HG03175 (cell line): Measurements from ENCODE around the gene RBM47.
A peak's percentile ranks its signal among the peaks of the same experiment; 100 is the strongest.
"Not testable (repeated sequence)": the region's sequence is repeated elsewhere in the genome, so short reads cannot be mapped to it uniquely, and the experiment has no call there.

Experiments used
- ATAC-seq: cut with Tn5 transposase; IDR thresholded peaks from one replicate; pipeline ENCODE4 v1.9.1; 2021; ENCODE audit warnings: mild to moderate bottlenecking, moderate library complexity; ENCODE audit not compliant: unreplicated experiment

Gene RBM47

GRCh38 chr4:40564815-40565483 lies 64.7 kb downstream of the RBM47 start:
- ATAC-seq = no peak

- ATAC-seq = no peak
These were observed 65.7 kb downstream of the RBM47 start for GRCh38 chr4:40564004-40564403.

GRCh38 chr4:40563401-40563800 lies 66.3 kb downstream of the RBM47 start:
- no peak for ATAC-seq

DNA sequence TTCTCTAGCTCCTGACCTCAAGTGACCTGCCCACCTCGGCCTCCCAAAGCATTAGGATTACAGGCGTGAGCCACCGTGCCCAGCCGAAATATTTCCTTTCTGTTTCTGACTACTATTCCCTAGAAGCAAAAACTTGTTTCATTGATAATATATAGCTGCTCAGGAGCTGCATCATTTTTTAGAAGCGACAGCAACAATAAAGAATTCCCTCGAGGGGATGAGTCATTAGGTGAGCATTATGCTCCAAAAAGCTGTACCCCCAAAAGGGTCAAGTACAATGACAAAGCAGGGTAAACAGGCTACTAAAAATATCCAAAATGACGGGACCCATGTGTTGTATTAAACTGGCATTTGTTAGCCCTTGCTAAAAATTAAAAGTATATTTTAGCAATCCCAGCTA lies 67.0 kb downstream of the RBM47 start:
- ATAC-seq = no peak

GRCh38 chr4:40562208-40562607 lies 67.5 kb downstream of the RBM47 start:
- no peak for ATAC-seq

DNA sequence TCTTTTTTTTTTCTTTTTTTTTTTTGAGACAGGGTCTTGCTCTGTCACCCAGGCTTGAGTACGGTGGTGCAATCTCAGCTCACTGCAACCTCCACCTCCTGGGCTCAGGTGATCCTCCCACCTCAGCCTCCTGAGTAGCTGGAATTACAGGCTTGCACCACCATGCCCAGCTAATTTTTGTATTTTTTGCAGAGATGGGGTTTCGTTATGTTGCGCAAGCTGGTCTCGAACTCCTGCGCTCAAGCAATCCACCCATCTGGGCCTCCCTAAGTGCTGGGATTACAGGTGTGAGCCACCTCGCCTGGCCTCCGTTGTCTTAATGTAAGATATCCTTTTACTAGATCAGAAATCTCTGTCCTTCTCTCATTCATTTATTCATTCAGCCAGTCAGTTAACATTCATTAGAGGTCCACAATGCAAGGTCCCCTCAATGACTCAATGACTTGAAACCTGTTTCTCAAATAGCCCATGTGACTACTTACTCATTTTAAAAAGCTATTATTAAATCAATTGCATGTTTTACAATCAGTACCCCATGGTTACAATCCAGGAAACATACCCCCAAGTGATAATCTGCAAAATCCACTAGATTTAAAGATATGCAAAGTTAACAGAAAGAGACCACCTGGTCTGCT lies 68.0 kb downstream of the RBM47 start:
- ATAC-seq = not testable (repeated sequence)

DNA sequence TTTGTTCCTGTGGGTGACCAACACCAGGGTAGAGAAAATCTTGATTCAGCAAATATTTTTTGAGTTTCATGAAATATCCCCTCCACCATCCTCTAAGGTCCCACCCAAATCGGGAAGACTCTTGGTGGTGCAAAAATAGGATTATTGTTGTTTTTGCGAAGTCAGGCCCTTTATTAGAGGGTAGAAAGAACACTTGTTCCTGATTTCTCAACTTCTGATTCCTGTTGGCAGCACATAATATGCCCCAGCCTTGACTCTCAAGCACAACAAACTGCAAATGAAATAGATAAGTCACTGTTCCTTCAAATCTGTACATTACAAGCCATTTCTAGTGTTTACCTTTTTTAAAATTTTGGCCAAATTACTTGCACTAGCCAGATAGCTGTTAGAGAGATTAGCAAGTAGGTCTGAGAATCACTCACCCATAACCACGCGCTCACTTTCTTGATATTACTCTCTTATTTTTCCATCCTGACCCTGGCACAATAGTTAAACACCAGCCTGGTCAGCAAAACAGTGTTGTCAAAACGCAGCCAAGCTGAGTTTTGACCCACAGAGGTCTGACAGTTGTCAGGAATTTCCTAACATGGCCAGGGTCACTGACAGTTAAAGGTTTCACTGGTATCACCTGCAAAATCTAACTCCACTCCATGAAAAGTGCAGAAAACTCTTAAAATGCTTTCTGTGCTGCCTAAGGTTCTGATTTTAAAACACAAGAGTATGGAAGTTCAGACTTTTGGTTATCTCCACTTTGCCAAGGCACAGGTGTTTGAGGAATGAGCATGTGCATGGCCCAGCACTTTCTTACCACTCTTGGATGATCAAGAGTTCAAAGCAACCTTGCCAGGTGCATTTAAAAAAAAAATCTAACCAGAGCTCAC lies 69.8 kb downstream of the RBM47 start:
- peak; percentile 79 for ATAC-seq

GRCh38 chr4:40557736-40558135 lies 71.9 kb downstream of the RBM47 start:
- ATAC-seq = no peak

- ATAC-seq = no peak
These were observed 74.3 kb downstream of the RBM47 start for GRCh38 chr4:40555176-40555900.

- not testable (repeated sequence) for ATAC-seq
These were observed 75.0 kb downstream of the RBM47 start for GRCh38 chr4:40554641-40555040.

DNA sequence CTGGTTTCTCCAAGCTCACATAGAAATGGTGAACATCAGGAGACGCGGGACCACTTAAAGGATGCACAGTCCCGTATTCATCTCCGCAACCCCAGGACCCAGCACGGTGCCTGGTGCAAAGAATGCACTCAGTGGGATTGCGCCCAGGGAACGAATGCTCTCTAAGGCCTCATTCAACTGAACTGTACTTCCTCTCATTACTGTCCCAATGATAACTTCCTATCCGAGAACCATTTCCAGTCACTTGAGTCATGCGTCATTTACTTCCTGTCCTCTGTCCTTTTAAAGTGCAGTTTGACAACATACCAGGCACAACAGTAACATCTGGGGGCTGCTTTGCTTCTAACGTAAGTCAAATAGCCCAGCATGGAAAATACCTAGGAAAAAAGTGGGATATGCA lies 75.7 kb downstream of the RBM47 start:
- no peak for ATAC-seq

DNA sequence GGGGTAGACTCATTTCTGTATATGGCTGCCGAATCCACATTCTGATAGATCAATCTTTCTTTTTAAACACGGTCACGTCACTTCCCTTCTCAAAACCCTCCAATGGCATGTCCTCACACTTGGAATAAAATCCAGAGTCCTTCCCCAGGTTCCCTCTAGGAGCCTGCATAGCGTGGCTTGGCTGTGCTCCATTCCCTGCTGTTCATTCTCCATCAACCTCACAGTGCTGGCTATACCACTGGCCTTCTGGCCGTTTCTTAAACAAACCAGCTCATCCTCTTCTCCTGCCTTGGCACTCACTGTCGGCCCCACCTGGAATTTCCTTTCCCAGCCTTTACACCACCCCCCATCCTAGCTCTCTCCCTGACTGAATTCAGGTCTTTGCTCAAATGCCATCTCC lies 77.1 kb downstream of the RBM47 start:
- no peak for ATAC-seq

GRCh38 chr4:40551568-40552136 lies 78.0 kb downstream of the RBM47 start:
- not testable (repeated sequence) for ATAC-seq

DNA sequence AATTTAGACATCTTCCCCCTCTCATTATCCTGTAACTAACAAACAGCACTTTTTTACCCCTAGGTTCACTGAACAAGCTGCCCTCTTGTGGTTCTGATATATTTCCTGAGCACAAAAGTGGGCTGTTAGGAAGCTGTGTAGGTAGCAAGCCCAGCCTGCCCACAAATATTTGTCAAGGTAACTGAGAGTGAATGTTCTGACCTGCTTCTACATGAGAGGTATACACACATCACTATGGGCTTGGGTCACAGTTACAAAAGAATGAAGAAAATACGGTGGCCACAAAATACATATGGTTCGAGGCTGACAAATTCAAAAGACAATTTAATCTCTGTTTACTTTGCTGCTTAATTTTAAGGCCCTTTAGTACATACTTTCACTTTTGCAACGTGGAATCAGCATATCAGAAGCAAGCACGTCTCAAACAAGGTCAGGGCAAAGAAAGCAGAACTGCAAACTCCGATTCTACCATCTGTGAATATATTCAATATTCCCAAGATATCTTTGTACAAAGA lies 78.7 kb downstream of the RBM47 start:
- ATAC-seq = peak; percentile 84

DNA sequence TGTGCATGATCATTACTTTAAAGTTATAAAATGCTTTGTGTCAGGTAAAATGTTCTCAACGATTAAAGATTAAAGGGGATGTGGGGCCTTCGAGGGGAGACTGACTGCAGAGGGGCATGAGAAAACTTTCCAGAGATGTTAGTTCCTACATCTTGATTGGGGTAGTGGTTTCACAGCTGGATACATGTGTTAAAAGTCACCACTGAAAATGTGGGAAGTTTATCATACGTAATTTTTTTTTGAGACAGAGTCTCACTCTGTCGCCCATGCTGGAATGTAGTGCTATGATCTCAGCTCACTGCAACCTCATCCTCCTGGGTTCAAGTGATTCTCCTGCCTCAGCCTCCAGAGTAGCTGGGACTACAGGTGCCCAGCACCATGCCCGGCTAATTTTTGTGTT lies 79.5 kb downstream of the RBM47 start:
- ATAC-seq = no peak

GRCh38 chr4:40548256-40548655 lies 81.4 kb downstream of the RBM47 start:
- ATAC-seq = no peak

- no peak for ATAC-seq
These were observed 81.9 kb downstream of the RBM47 start for GRCh38 chr4:40547789-40548132.

- ATAC-seq = no peak
These were observed 82.5 kb downstream of the RBM47 start for GRCh38 chr4:40546969-40547788.

DNA sequence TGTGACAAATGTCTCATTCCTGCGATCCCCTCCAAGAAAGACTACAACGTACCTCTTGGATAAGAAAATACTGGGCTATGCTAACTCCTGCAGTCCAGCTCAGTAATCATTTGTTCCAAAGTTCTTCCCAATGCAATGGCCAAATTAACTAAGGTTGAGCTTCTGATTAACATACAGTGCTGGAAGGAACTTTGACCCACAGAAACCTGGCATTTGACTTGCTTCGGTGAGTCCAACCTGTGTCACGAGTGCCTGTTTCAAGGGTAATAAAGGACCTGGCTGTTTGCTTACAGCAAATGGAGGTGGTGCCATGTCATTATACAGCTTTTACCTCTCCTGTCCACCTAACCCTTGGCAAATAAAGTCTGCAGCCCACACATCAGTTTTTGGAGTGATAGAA lies 83.2 kb downstream of the RBM47 start:
- no peak for ATAC-seq

GRCh38 chr4:40545487-40545886 lies 84.2 kb downstream of the RBM47 start:
- ATAC-seq = not testable (repeated sequence)
